Measurements from ENCODE around the gene NDUFS4.
"Not testable (repeated sequence)": the region's sequence is repeated elsewhere in the genome, so short reads cannot be mapped to it uniquely, and the experiment has no call there.

The NDUFS4 gene

DNA sequence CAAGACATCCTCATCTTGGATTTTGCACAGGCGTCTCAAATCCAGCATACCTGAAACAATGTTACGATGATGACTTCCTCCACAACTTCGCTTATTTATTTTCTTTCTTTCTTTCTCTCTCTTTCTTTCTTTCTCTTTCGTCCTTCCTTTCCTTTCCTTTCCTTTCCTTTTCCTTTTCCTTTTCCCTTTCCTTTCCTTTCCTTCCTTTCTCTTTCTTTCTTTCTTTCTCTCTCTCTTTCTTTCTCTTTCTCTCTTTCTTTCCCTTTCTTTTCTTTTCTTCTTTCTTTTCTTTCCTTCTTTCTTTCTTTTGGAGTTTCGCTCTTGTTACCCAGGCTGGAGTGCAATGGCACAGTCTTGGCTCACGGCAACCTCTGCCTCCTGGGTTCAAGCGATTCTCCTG lies 20.1 kb downstream of the NDUFS4 start:
- H3K36me3 ChIP-seq = peaks cover 0 to 4% (median 0%) of the 10 kb centered on the region in 11 experiments; a peak in 1 of 22 replicates
- no peak for TF ChIP-seq Cebpa-rat (IDR thresholded peaks at IDR 0.05)

DNA sequence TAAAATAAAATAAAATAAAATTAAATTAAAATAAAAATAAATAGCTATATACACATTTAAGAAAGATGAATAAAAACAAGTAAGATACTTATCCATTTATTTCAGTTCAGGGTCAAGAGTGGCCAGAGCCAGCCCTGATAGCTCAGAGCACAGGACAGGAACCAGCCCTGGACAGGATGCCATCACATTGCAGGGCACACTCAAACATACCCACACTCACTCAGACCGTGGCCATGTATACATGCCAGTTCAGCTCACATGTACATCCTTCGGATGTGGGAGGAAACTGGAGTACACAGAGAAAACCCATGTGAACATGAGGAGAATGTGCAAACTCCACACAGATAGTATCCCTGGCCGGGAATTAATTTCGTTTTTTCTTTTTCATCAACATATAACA lies 21.8 kb downstream of the NDUFS4 start:
- Histone ChIP-seq H3K27me3 (no peaks in the 10 kb centered on the region), H3K9me3 (replicated peaks in 1 of 11) (peaks cover 0 to 14% (median 0%) of the 10 kb centered on the region in 11 experiments; a peak in 4 of 22 replicates), H4K20me1 (peaks cover 0 to 16% (median 4%) of the 10 kb centered on the region in 11 experiments; a peak in 7 of 22 replicates), H3K9ac (no peak overlapping the region), H3K27ac (no peak overlapping the region), H3K36me3 (0 out of 22 replicates have a peak, but pooled peaks cover 0 to 3% (median 0%) of the 10 kb centered on the region in 11 experiments), H3K4me3 (no peak overlapping the region), H3K4me1 (no peaks in the 10 kb centered on the region), H3K4me2 (no peak overlapping the region)
- TF ChIP-seq Cebpa-rat (IDR thresholded peaks at IDR 0.05) = no peak

More for the DNA sequence above, 20.1 kb downstream of the NDUFS4 start:
- no peak overlapping the region for H3K27ac ChIP-seq
- H3K4me1 ChIP-seq = no peaks in the 10 kb centered on the region
- no peak overlapping the region for H3K9ac ChIP-seq
- H3K4me3 ChIP-seq = no peak overlapping the region
- H3K9me3 ChIP-seq (replicated peaks in 1 of 11) = peaks cover 0 to 11% (median 3%) of the 10 kb centered on the region in 11 experiments; a peak in 7 of 22 replicates
- no peaks in the 10 kb centered on the region for H3K27me3 ChIP-seq
- H4K20me1 ChIP-seq = peaks cover 0 to 16% (median 4%) of the 10 kb centered on the region in 11 experiments; a peak in 8 of 22 replicates
- no peak overlapping the region for H3K4me2 ChIP-seq

DNA sequence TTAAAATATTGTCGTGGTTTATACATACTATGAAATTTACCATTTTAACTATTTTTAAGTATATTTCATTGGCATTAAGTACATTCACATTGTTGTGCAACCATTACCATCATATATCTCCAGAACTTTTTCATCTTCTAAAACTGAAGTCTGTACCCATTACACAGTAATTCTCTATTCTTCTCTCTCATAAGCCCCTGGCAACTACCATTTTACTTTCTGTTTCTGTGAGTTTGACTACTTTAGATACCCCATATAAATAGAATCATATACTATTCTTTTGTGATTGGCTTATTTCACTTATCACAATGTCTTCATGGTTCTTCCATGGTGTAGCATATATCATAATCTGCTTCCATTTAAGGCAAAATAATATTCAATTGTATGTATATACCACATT lies 30.3 kb downstream of the NDUFS4 start:
- no peak overlapping the region for H3K27ac ChIP-seq
- TF ChIP-seq Cebpa-rat (IDR thresholded peaks at IDR 0.05) = no peak
- no peaks in the 10 kb centered on the region for H3K27me3 ChIP-seq
- H3K4me3 ChIP-seq = no peak overlapping the region
- peaks cover 0 to 40% (median 5%) of the 10 kb centered on the region in 11 experiments; a peak in 12 of 22 replicates for H4K20me1 ChIP-seq
- peaks cover 0 to 12% (median 0%) of the 10 kb centered on the region in 11 experiments; a peak in 1 of 22 replicates for H3K36me3 ChIP-seq
- H3K4me2 ChIP-seq = no peak overlapping the region
- H3K9me3 ChIP-seq (replicated peaks in 1 of 11) = peaks cover 4 to 29% (median 13%) of the 10 kb centered on the region in 11 experiments; a peak in 15 of 22 replicates
- H3K4me1 ChIP-seq = peaks cover 0 to 7% (median 0%) of the 10 kb centered on the region in 10 experiments; a peak in 1 of 20 replicates
- no peak overlapping the region for H3K9ac ChIP-seq

DNA sequence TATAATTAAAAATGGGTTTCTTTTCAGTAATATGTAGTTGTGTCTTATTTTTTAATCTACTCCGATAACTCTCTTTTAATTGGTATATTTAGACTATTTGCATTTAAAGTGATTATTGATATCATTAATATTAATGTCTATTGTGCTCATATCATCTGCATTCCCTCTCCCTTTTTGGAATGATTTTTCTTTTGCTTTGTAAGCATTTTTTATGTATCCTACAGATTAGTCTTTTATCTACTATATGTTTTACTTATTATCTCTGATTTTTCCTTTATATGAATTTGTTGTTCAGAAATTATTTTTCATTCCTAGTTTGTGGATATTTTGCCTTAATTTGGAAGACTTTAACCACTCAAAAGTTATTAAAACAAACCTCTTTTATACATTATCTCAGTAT lies 34.0 kb downstream of the NDUFS4 start:
- H3K9me3 ChIP-seq (replicated peaks in 1 of 11) = peaks cover 0 to 6% (median 4%) of the 10 kb centered on the region in 11 experiments; a peak in 8 of 22 replicates
- no peaks in the 10 kb centered on the region for H3K27me3 ChIP-seq
- no peak overlapping the region for H3K27ac ChIP-seq
- H3K36me3 ChIP-seq = no peaks in the 10 kb centered on the region
- H3K4me1 ChIP-seq = peaks cover 0 to 7% (median 0%) of the 10 kb centered on the region in 10 experiments; a peak in 1 of 20 replicates
- H4K20me1 ChIP-seq = peaks cover 0 to 40% (median 5%) of the 10 kb centered on the region in 11 experiments; a peak in 12 of 22 replicates
- H3K4me3 ChIP-seq = no peak overlapping the region
- H3K9ac ChIP-seq = no peak overlapping the region
- TF ChIP-seq Cebpa-rat (IDR thresholded peaks at IDR 0.05) = no peak
- no peak overlapping the region for H3K4me2 ChIP-seq

DNA sequence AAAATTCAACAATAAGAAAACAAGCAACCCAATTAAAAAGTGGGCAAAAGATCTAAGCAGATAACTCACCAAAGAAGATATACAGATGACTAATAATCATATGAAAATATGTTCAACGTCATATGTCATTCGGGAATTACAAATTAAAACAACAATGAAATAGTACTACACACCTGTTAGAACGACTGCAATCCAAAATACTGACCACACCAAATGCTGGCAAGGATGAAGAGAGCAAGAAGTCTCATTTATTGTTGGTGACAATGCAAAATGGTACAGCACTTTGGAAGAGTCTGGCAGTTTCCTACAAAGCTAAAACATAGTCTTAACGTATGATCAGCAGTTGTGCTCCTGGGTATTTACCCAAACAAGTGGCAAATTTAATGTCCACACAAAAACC lies 37.5 kb downstream of the NDUFS4 start:
- no peak overlapping the region for H3K4me2 ChIP-seq
- peaks cover 0 to 13% (median 0%) of the 10 kb centered on the region in 11 experiments; a peak in 7 of 22 replicates for H4K20me1 ChIP-seq
- no peaks in the 10 kb centered on the region for H3K27me3 ChIP-seq
- peaks cover 0 to 4% (median 0%) of the 10 kb centered on the region in 10 experiments; a peak in 1 of 20 replicates for H3K4me1 ChIP-seq
- H3K27ac ChIP-seq = no peak overlapping the region
- 0 out of 22 replicates have a peak, but pooled peaks cover 0 to 7% (median 0%) of the 10 kb centered on the region in 11 experiments for H3K36me3 ChIP-seq
- no peak overlapping the region for H3K9ac ChIP-seq
- no peak overlapping the region for H3K4me3 ChIP-seq
- TF ChIP-seq Cebpa-rat (IDR thresholded peaks at IDR 0.05) = no peak
- peaks cover 0 to 13% (median 7%) of the 10 kb centered on the region in 11 experiments; a peak in 10 of 22 replicates for H3K9me3 ChIP-seq (replicated peaks in 1 of 11)

DNA sequence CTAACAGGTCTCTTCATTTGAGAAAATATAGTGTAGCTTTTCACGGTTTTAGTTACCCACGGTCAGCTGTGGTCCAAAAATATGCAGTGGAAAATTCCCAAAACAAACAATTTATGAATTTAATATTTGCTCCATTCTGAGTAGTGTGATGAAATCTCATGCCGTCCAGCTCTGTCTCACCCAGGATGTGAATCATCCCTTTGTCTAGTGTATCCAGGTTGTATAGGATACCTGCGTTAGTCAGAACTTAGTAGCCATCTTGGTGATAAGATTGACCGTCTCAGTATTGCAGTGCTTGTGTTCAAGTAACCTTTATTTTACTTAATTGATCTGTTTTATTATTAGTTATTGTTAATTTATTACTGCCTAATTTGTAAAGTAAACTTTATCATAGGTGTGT lies 41.1 kb downstream of the NDUFS4 start:
- Histone ChIP-seq H3K27ac (no peak overlapping the region), H3K4me1 (no peaks in the 10 kb centered on the region), H3K27me3 (no peaks in the 10 kb centered on the region), H3K9ac (no peak overlapping the region), H3K4me2 (no peak overlapping the region), H3K36me3 (peaks cover 5 to 25% (median 10%) of the 10 kb centered on the region in 11 experiments; a peak in 14 of 22 replicates), H3K9me3 (replicated peaks in 1 of 11) (peaks cover 0 to 13% (median 7%) of the 10 kb centered on the region in 11 experiments; a peak in 11 of 22 replicates), H3K4me3 (no peak overlapping the region), H4K20me1 (no peaks in the 10 kb centered on the region; a peak in 1 of 22 replicates)
- TF ChIP-seq Cebpa-rat (IDR thresholded peaks at IDR 0.05) = no peak

DNA sequence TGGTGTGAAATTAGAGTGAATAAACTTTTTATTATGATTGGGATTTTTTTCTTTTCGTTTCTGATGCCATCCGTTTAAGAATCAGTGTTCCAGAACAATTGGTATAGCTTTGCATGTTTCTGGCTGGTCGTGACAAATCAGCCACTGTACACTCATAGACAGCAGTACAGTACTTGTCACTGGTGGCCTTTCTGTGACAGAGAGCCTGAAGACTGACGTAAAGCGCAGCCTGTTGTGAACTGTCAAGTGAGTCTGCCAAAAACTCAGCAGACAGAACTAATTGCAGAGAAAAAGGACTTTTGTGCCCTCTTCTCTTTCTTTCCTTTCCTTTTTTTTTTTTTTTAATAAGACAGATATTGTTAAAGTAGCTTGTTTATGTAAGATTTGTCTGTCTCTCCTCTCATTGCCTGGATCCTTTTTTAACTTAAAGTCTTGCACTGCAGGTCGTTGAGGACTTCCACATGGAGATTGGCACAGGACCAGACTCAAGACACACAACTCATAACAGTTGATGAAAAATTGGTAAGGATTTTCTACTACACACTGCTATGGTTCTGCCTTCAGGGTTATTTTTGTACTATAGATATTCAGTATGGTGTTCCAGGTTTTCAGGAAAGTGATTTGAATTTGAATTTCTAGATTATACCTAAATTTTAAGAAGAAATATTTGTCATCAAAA lies 42.7 kb downstream of the NDUFS4 start:
- Histone ChIP-seq H3K9me3 (replicated peaks in 1 of 11) (peaks cover 0 to 13% (median 7%) of the 10 kb centered on the region in 11 experiments; a peak in 11 of 22 replicates), H3K27ac (no peak overlapping the region), H3K9ac (no peak overlapping the region), H3K27me3 (no peaks in the 10 kb centered on the region), H3K4me1 (no peaks in the 10 kb centered on the region), H3K4me3 (no peak overlapping the region), H3K36me3 (peaks cover 5 to 34% (median 10%) of the 10 kb centered on the region in 11 experiments; a peak in 15 of 22 replicates), H4K20me1 (no peaks in the 10 kb centered on the region; a peak in 1 of 22 replicates), H3K4me2 (no peak overlapping the region)
- TF ChIP-seq Cebpa-rat (IDR thresholded peaks at IDR 0.05) = no peak

DNA sequence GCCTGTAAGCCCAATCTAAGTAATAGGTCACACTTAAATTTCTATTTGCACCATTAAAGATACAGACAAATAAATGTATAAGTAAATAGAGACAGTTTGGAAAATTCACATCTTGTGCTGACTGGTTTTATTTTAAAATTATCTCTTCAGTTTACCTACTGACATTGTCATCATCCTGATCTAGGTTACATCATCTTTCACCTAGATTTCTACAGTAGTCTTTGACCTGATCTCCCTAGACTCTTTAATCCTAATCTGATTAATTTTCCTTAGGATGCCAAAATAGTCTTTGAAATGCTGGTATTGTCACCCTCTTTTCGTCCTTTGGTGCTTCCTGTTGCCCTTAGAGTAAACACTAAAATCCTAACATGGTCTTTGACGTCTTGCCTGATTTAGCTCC lies 43.9 kb downstream of the NDUFS4 start:
- Histone ChIP-seq H3K4me3 (no peak overlapping the region), H3K9ac (no peak overlapping the region), H3K27ac (no peak overlapping the region), H4K20me1 (no peaks in the 10 kb centered on the region; a peak in 1 of 22 replicates), H3K36me3 (peaks cover 5 to 38% (median 10%) of the 10 kb centered on the region in 11 experiments; a peak in 15 of 22 replicates), H3K27me3 (no peaks in the 10 kb centered on the region), H3K4me1 (no peaks in the 10 kb centered on the region), H3K4me2 (no peak overlapping the region), H3K9me3 (replicated peaks in 1 of 11) (peaks cover 0 to 11% (median 7%) of the 10 kb centered on the region in 11 experiments; a peak in 11 of 22 replicates)
- TF ChIP-seq Cebpa-rat (IDR thresholded peaks at IDR 0.05) = no peak

DNA sequence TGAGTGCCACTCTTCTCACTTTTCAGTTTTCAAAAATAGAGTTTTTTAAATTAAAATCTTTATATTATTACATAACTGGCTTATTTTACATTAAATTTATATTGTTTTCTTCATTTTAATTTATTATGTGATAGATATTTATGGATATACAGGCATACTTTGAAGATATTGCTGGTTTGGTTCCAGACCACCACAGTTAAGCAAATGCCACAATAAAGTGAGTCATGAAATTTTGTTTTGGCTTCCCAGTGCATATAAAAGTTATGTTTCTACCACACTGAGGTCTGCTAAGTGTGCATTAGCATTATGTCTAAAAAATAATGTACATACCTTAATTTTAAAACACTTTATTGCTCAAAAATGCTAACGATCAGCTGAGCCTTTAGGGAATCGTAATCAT lies 47.4 kb downstream of the NDUFS4 start:
- H3K36me3 ChIP-seq = peaks cover 5 to 38% (median 8%) of the 10 kb centered on the region in 11 experiments; a peak in 15 of 22 replicates
- TF ChIP-seq Cebpa-rat (IDR thresholded peaks at IDR 0.05) = no peak
- H3K27ac ChIP-seq = no peak overlapping the region
- H3K4me1 ChIP-seq = no peaks in the 10 kb centered on the region
- H4K20me1 ChIP-seq = no peaks in the 10 kb centered on the region; a peak in 1 of 22 replicates
- H3K9ac ChIP-seq = no peak overlapping the region
- no peak overlapping the region for H3K4me3 ChIP-seq
- H3K9me3 ChIP-seq (replicated peaks in 1 of 11) = peaks cover 0 to 3% (median 0%) of the 10 kb centered on the region in 11 experiments; a peak in 1 of 22 replicates
- H3K4me2 ChIP-seq = no peak overlapping the region
- no peaks in the 10 kb centered on the region for H3K27me3 ChIP-seq

DNA sequence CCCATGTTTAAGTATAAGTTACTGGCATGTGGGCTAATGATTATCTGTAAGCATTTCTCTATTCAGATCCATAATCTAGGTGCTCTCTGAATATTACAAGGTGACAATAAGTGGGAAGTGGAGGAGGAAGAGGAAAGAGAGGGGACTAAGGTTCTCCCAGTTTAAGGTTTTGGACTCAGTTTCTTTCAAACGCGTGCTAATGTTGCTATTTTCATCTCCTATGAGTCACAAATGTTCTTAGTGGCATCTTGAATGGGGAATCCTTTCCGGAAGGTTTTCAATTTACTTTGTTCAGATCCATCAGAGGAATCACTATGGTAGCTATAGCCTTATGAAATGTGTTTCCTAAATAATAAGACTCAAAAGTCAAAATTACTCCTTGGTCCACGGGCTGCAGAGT lies 48.5 kb downstream of the NDUFS4 start:
- not testable (repeated sequence) for H3K27ac ChIP-seq; H3K4me1 ChIP-seq; H3K27me3 ChIP-seq; H3K9ac ChIP-seq; H3K4me3 ChIP-seq; H3K9me3 ChIP-seq (replicated peaks in 1 of 11); H3K4me2 ChIP-seq; H4K20me1 ChIP-seq
- H3K36me3 ChIP-seq = peaks cover 5 to 38% (median 8%) of the 10 kb centered on the region in 11 experiments; a peak in 15 of 22 replicates
